ENCODE results near the gene UBN1.

UBN1 gene

DNA sequence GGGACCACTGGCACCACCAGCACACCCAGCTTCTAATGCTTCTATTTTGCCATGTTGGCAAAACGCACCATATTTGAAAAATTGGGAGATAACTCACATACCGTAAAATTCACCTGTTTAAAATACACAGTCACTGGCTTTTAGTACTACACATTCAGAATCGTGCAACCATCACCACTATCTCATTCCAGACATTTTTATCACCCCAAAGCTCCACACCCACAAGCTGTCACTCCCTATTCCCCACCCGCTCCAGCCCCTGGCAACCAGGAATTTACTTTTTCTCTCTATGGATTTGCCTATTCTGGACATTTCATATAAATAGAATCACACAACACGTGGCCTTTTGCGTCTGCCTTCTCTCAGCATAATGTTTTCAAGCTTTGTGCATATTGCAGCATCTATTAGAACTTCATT, 64.7 kb downstream of the UBN1 start:
- TF ChIP-seq, protein P1, sequence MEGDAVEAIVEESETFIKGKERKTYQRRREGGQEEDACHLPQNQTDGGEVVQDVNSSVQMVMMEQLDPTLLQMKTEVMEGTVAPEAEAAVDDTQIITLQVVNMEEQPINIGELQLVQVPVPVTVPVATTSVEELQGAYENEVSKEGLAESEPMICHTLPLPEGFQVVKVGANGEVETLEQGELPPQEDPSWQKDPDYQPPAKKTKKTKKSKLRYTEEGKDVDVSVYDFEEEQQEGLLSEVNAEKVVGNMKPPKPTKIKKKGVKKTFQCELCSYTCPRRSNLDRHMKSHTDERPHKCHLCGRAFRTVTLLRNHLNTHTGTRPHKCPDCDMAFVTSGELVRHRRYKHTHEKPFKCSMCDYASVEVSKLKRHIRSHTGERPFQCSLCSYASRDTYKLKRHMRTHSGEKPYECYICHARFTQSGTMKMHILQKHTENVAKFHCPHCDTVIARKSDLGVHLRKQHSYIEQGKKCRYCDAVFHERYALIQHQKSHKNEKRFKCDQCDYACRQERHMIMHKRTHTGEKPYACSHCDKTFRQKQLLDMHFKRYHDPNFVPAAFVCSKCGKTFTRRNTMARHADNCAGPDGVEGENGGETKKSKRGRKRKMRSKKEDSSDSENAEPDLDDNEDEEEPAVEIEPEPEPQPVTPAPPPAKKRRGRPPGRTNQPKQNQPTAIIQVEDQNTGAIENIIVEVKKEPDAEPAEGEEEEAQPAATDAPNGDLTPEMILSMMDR (conservative IDR thresholded peaks at IDR 0.05; ENCODE audit: low read depth, low read length) = no peak
- no peak for DNase-seq (ENCODE audit: low read depth)

DNA sequence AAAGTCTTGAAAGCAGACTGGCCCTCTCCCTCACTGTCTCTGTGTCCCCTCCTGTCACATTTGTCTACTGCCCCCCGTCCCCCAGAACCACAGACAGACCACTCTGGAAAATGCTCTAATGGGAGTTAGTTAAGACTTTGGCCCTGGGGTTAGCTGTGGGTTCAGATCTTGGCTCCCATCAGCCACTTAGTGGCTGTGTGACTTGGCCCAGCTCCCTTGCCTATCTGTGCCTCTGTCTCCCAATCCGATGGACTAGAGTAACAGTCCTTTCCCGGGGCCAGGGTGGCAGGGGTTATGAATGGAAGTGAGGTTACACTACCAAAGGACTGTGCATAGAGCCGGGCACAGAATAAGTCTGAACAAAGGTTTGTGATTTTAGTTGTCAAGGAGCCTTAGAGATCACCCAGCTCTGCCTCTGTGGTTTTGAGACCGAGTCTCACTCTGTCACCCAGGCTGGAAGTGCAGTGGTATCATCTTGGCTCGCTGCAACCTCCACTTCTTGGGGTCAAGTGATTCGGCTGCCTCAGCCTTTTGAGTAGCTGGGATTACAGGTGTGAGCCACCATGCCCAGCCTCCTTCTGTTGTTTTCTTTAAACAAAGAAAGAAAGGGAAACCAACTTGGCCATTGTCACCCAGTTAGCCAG, 66.0 kb downstream of the UBN1 start:
- no peak for DNase-seq (ENCODE audit: low read depth)
- TF ChIP-seq, protein P1 (conservative IDR thresholded peaks at IDR 0.05; ENCODE audit: low read depth, low read length) = no peak
- H3K4me3 ChIP-seq (ENCODE audit: low read length) = no peak overlapping the region

More for the DNA sequence above, 64.7 kb downstream of the UBN1 start:
- H3K4me3 ChIP-seq (ENCODE audit: low read length) = no peak overlapping the region

DNA sequence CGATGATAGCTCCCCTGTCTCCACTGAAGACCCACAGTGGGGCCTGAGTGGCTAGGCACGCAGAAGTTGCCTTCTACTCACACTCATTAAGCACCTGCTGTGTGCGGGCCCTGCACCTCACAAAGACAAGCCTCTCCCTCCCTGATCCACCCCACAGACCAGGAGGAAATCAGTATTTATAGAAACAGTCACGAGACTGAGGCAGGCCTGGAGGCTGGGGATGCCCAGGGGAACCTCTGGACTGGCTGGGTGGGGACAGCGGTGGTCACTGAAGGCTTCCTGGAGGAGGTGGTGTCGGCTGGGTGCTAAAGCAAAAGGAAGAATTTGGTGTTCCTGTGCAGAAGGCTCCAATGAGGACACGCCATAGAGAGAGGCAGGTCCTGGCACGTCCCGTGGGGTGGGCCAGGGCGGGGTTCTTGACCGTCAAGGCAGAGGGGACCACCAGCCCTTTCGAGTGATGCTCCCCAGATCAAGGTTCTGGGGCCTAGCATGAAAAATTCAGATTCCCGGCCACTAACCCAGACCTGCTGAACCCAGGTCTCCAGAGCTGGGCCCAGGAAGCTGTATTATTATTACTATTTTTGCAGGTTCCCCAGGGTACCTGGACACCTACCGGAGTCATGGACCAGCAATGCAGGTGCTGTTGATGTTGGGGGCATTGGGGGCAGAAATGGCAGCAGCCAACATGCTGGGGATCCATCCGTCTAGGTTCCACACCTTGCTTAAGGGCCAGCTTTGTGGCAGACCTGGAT, 66.7 kb downstream of the UBN1 start:
- DNase-seq (ENCODE audit: low read depth) = no peak
- TF ChIP-seq, protein P1 (conservative IDR thresholded peaks at IDR 0.05; ENCODE audit: low read depth, low read length) = no peak
- H3K4me3 ChIP-seq (ENCODE audit: low read length) = no peak overlapping the region

DNA sequence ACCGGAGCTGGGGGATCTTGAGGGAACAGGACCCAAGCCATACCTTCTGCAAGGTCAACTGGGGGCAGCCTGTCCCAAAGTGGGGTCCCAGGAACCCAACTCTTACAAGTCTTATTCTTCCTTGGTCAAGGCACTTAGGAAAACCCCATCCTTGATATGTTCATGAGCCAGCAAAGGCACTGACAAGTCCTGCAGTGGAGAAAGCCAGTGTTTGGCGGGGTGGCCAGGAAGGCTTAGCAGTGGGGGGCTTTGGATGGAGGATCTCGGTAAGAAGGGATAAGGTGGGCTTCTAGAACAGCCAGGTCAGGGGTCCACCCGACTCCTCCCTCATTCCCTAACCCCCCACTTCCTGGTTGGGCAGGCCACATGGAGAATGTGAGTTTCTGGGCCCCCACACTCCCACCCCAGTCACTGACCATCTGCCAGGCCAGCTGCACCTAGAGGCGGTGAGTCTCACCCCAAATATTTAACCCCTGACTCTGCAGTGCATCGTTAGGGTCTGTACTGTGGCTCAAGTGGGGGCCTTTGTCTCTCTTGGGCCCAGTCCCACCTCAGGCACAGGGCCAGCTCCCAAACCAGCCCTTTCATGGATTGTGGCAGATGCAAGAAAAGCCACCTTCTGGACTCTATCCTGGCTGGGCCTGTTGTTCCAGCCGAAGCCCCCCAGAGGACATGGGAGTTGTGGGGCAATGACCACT, 67.4 kb downstream of the UBN1 start:
- no peak overlapping the region for H3K4me3 ChIP-seq (ENCODE audit: low read length)
- DNase-seq (ENCODE audit: low read depth) = no peak
- TF ChIP-seq, protein P1 (conservative IDR thresholded peaks at IDR 0.05; ENCODE audit: low read depth, low read length) = no peak

DNA sequence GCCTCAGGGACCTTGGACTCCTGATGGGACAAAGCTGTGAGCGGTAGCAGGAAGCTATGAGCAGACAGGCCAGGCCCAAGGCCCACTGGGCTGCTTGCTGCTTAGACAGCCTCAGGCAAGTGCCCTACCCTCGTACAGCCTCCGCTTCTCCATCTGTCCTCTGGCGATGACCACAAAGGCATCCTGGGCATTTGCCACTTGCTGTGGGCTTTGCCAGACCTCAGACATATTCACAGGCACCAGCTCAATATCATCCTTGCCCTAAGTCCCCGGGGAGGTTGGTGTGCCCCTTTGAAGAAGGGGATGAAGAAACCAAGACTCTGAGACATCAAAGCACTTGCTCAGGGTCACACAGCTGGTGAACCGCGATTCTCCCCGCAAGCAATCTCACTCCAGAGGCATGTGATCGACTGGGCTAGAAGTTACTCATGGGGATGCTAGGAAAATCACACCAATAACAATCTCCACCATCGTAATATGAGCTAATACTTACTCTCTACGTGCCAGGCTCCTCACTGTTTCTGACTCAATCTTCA, 68.0 kb downstream of the UBN1 start:
- TF ChIP-seq, protein P1 (conservative IDR thresholded peaks at IDR 0.05; ENCODE audit: low read depth, low read length) = no peak
- no peak overlapping the region for H3K4me3 ChIP-seq (ENCODE audit: low read length)
- DNase-seq (ENCODE audit: low read depth) = peak; percentile 71

DNA sequence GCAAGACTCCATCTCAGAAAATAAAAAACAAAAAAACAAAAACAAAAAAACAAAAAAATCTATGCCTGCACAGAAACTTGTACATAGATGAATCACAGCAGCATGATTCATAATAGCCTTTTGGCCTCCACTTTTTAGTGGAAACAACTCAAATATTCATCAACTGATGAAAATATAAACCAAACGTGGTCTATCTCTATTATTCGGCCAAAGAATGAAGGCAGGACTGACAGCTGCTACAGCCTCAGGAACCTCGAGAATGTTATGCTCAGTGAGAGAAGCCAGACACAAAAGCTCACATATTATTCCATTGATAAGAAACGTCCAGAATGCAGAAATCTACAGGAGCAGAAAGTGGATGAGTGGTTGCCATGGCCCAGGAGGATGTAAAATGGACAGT, 69.8 kb downstream of the UBN1 start:
- DNase-seq (ENCODE audit: low read depth) = no peak
- TF ChIP-seq, protein P1 (conservative IDR thresholded peaks at IDR 0.05; ENCODE audit: low read depth, low read length) = no peak
- no peak overlapping the region for H3K4me3 ChIP-seq (ENCODE audit: low read length)

Measured in retinal pigment epithelial cell (primary cell).